WTC11 (cell line): Measurements from ENCODE around the gene NLRC4. TPM values are rescaled to one million over a fixed set of nuclear protein-coding genes. Genes with fewer than 3 reads are reported as not detected.

Experiments
- ATAC-seq: fragments of 200-7000 bp; cut with Tn5 transposase; 2 replicates; pipeline ENCODE4 v1.10.0; 2021; ENCODE audit warnings: mild to moderate bottlenecking, moderate library complexity
- CTCF ChIA-PET: fragments of 300-600 bp; sonication (Branson Sonifier 250); formaldehyde crosslinking; loops from one replicate; lab custom pipeline; 2021; ENCODE audit warnings: antibody characterized with exemption; lab: Charles Lee
- POLR2A ChIA-PET: fragments of 350-600 bp; sonication (Branson Sonifier 250); formaldehyde crosslinking; loops from one replicate; lab custom pipeline; 2021; ENCODE audit warnings: antibody characterized with exemption; lab: Charles Lee
- DNase-seq: peaks from one replicate; pipeline ENCODE4 v3.0.0; 2021; ENCODE audit warnings: low spot score
- H3K27ac Mint-ChIP-seq: 2 replicates; pipeline ENCODE4 v1.8.0; 2021; ENCODE audit warnings: mixed read lengths
- H3K27me3 Mint-ChIP-seq: 2 replicates; pipeline ENCODE4 v1.8.0; 2021; ENCODE audit warnings: low read depth, mild to moderate bottlenecking, moderate library complexity, mixed read lengths
- H3K36me3 Mint-ChIP-seq: 2 replicates; pipeline ENCODE4 v1.8.0; 2021; ENCODE audit warnings: mixed read lengths
- H3K4me1 Mint-ChIP-seq: 2 replicates; pipeline ENCODE4 v1.8.0; 2022; ENCODE audit warnings: mixed read lengths
- H3K4me3 Mint-ChIP-seq: 2 replicates; pipeline ENCODE4 v1.8.0; 2021; ENCODE audit warnings: mild to moderate bottlenecking, moderate library complexity, mixed read lengths
- H3K9me3 Mint-ChIP-seq: 2 replicates; pipeline ENCODE4 v1.8.0; 2021; ENCODE audit warnings: mixed read lengths
- CREM ChIP-seq: sonication (generic); formaldehyde crosslinking; IDR thresholded peaks from 2 replicates; pipeline ENCODE4 v1.8.1; 2022; ENCODE audit warnings: mild to moderate bottlenecking, missing genetic modification reagents, moderate library complexity
- NFATC4 ChIP-seq: fragments of 250-450 bp; sonication (Bioruptor Pico); IDR thresholded peaks from 2 replicates; pipeline ENCODE4 v1.9.0; 2021; ENCODE audit warnings: mild to moderate bottlenecking
- NFE2L1 ChIP-seq: sonication (generic); formaldehyde crosslinking; IDR thresholded peaks from 2 replicates; pipeline ENCODE4 v1.8.1; 2023; ENCODE audit warnings: missing genetic modification reagents
- OVOL2 ChIP-seq: fragments of 250-450 bp; sonication (Bioruptor Pico); IDR thresholded peaks from 2 replicates; pipeline ENCODE4 v1.9.0; 2021; ENCODE audit warnings: mild to moderate bottlenecking, borderline replicate concordance
- RELA ChIP-seq: sonication (generic); formaldehyde crosslinking; IDR thresholded peaks from 2 replicates; pipeline ENCODE4 v1.8.1; 2022; ENCODE audit warnings: missing genetic modification reagents, mild to moderate bottlenecking, borderline replicate concordance
- TCF7 ChIP-seq: sonication (generic); formaldehyde crosslinking; IDR thresholded peaks from 2 replicates; pipeline ENCODE4 v1.8.0; 2022; ENCODE audit warnings: mild to moderate bottlenecking, low read depth, missing genetic modification reagents, moderate library complexity
- TEAD4 ChIP-seq: sonication (generic); formaldehyde crosslinking; IDR thresholded peaks from 2 replicates; pipeline ENCODE4 v1.8.0; 2022; ENCODE audit warnings: mild to moderate bottlenecking, missing genetic modification reagents
- total RNA-seq: library from RNA; stranded (reverse); gene quantifications from 3 replicates; pipeline ENCODE4 v1.2.3, GENCODE V29; 2021
- TF ChIP-seq, protein P1 (sequence below): fragments of 250-450 bp; sonication (Bioruptor Pico); IDR thresholded peaks from 2 replicates; pipeline ENCODE4 v1.9.0; 2021; ENCODE audit warnings: mild to moderate bottlenecking
- TF ChIP-seq, protein P2 (sequence below): sonication (generic); formaldehyde crosslinking; IDR thresholded peaks from 2 replicates; pipeline ENCODE4 v1.8.0; 2022; ENCODE audit warnings: mild to moderate bottlenecking, missing genetic modification reagents
- TF ChIP-seq, protein P3 (sequence below): sonication (generic); formaldehyde crosslinking; IDR thresholded peaks from 2 replicates; pipeline ENCODE4 v1.8.0; 2023; ENCODE audit warnings: missing genetic modification reagents
- TF ChIP-seq, protein P4 (sequence below): fragments of 250-450 bp; sonication (Bioruptor Pico); IDR thresholded peaks from 2 replicates; pipeline ENCODE4 v2.1.2; 2022; ENCODE audit warnings: mild to moderate bottlenecking, moderate library complexity
- TF ChIP-seq, protein P5 (sequence below): sonication (generic); formaldehyde crosslinking; conservative IDR thresholded peaks from 2 replicates; pipeline ENCODE4 v1.8.1; 2022; ENCODE audit warnings: mild to moderate bottlenecking, missing genetic modification reagents
- TF ChIP-seq, protein P6 (sequence below): sonication (generic); formaldehyde crosslinking; IDR thresholded peaks from 2 replicates; pipeline ENCODE4 v1.8.1; 2023; ENCODE audit warnings: mild to moderate bottlenecking, missing genetic modification reagents, borderline replicate concordance

Gene NLRC4
- total RNA-seq, 1 experiment from 2014 or later: not detected

DNA sequence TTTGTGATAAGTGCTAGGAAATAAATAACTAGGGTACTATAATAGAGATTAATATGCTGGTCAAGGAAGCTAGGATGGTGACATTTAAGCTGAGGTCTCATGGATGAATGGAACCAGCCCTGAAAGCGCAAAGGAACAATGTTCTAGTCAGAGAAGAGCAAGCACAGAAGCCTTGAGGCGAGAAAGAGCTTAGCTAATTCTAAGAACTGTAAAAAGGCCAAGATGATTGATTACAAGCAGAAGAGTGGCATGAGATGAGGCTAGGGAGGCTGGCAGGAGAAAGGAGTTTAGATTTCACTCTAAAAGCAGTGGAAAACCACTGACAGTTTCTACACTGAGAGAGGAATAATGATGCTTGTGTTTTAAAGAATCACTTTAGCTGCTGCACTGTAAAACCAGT, 9.6 kb upstream of the NLRC4 start (continued):
- TF ChIP-seq, protein P1, sequence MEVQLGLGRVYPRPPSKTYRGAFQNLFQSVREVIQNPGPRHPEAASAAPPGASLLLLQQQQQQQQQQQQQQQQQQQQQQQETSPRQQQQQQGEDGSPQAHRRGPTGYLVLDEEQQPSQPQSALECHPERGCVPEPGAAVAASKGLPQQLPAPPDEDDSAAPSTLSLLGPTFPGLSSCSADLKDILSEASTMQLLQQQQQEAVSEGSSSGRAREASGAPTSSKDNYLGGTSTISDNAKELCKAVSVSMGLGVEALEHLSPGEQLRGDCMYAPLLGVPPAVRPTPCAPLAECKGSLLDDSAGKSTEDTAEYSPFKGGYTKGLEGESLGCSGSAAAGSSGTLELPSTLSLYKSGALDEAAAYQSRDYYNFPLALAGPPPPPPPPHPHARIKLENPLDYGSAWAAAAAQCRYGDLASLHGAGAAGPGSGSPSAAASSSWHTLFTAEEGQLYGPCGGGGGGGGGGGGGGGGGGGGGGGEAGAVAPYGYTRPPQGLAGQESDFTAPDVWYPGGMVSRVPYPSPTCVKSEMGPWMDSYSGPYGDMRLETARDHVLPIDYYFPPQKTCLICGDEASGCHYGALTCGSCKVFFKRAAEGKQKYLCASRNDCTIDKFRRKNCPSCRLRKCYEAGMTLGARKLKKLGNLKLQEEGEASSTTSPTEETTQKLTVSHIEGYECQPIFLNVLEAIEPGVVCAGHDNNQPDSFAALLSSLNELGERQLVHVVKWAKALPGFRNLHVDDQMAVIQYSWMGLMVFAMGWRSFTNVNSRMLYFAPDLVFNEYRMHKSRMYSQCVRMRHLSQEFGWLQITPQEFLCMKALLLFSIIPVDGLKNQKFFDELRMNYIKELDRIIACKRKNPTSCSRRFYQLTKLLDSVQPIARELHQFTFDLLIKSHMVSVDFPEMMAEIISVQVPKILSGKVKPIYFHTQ: no peak
- TF ChIP-seq, protein P2, sequence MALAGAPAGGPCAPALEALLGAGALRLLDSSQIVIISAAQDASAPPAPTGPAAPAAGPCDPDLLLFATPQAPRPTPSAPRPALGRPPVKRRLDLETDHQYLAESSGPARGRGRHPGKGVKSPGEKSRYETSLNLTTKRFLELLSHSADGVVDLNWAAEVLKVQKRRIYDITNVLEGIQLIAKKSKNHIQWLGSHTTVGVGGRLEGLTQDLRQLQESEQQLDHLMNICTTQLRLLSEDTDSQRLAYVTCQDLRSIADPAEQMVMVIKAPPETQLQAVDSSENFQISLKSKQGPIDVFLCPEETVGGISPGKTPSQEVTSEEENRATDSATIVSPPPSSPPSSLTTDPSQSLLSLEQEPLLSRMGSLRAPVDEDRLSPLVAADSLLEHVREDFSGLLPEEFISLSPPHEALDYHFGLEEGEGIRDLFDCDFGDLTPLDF (CRISPR knock-in tag): no peak
- TF ChIP-seq TEAD4 (CRISPR knock-in tag): no peak

DNA sequence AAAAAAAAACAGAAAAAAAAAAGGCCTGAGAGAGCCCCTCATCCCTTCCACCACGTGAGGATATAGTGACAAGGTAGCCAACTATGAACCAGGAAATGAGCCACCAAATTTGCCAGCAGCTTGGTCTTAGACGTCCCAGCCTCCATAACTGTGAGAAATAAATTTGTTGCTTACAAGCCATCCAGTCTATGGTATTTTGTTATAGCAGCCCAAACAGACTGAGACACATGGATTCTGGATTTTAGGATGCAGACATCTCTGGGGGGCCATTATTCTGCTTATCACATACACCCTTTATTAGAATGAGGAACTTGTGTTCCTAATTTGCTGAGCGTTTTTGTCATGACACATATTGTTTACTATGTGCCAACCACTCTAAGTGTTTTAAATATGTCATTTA, 7.6 kb upstream of the NLRC4 start:
- ChIA-PET POLR2A (interaction anchor here (0.5 to 0.6 kb wide), 2 partner anchors 109 to 261 kb away, joined by 3 read pairs; no protein-coding TSS in a partner anchor), CTCF (interaction anchor here (1.0 kb wide), 1 partner anchor 17 kb away, joined by 3 read pairs; no protein-coding TSS in a partner anchor)
- TF ChIP-seq, protein P2 (CRISPR knock-in tag): no peak
- TF ChIP-seq TCF7 (CRISPR knock-in tag) (no peak), NFE2L1 (CRISPR knock-in tag) (no peak), CREM (no peak), RELA (CRISPR knock-in tag) (no peak), NFATC4 (CRISPR knock-in tag) (no peak), OVOL2 (CRISPR knock-in tag) (no peak)
- TF ChIP-seq, protein P3, sequence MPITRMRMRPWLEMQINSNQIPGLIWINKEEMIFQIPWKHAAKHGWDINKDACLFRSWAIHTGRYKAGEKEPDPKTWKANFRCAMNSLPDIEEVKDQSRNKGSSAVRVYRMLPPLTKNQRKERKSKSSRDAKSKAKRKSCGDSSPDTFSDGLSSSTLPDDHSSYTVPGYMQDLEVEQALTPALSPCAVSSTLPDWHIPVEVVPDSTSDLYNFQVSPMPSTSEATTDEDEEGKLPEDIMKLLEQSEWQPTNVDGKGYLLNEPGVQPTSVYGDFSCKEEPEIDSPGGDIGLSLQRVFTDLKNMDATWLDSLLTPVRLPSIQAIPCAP: no peak
- TF ChIP-seq, protein P4, sequence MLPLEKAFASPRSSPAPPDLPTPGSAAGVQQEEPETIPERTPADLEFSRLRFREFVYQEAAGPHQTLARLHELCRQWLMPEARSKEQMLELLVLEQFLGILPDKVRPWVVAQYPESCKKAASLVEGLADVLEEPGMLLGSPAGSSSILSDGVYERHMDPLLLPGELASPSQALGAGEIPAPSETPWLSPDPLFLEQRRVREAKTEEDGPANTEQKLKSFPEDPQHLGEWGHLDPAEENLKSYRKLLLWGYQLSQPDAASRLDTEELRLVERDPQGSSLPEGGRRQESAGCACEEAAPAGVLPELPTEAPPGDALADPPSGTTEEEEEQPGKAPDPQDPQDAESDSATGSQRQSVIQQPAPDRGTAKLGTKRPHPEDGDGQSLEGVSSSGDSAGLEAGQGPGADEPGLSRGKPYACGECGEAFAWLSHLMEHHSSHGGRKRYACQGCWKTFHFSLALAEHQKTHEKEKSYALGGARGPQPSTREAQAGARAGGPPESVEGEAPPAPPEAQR (CRISPR knock-in tag): no peak
- TF ChIP-seq, protein P5, sequence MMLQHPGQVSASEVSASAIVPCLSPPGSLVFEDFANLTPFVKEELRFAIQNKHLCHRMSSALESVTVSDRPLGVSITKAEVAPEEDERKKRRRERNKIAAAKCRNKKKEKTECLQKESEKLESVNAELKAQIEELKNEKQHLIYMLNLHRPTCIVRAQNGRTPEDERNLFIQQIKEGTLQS: no peak
- TF ChIP-seq, protein P6, sequence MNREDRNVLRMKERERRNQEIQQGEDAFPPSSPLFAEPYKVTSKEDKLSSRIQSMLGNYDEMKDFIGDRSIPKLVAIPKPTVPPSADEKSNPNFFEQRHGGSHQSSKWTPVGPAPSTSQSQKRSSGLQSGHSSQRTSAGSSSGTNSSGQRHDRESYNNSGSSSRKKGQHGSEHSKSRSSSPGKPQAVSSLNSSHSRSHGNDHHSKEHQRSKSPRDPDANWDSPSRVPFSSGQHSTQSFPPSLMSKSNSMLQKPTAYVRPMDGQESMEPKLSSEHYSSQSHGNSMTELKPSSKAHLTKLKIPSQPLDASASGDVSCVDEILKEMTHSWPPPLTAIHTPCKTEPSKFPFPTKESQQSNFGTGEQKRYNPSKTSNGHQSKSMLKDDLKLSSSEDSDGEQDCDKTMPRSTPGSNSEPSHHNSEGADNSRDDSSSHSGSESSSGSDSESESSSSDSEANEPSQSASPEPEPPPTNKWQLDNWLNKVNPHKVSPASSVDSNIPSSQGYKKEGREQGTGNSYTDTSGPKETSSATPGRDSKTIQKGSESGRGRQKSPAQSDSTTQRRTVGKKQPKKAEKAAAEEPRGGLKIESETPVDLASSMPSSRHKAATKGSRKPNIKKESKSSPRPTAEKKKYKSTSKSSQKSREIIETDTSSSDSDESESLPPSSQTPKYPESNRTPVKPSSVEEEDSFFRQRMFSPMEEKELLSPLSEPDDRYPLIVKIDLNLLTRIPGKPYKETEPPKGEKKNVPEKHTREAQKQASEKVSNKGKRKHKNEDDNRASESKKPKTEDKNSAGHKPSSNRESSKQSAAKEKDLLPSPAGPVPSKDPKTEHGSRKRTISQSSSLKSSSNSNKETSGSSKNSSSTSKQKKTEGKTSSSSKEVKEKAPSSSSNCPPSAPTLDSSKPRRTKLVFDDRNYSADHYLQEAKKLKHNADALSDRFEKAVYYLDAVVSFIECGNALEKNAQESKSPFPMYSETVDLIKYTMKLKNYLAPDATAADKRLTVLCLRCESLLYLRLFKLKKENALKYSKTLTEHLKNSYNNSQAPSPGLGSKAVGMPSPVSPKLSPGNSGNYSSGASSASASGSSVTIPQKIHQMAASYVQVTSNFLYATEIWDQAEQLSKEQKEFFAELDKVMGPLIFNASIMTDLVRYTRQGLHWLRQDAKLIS (CRISPR knock-in tag): no peak

More for the DNA sequence above, 7.6 kb upstream of the NLRC4 start:
- Mint-ChIP-seq H3K27me3 (peaks cover 29% of the 10 kb centered on the region), H3K4me1 (peaks cover under 1% of the 10 kb centered on the region), H3K36me3 (no peaks in the 10 kb centered on the region), H3K27ac (no peak overlapping the region), H3K4me3 (no peak overlapping the region), H3K9me3 (no peaks in the 10 kb centered on the region)
- ATAC-seq (no peak), DNase-seq (no peak)
